Measurements from ENCODE around the gene IGSF9B. TPM values are rescaled to one million over a fixed set of nuclear protein-coding genes. Genes with fewer than 3 reads are reported as not detected.

Gene IGSF9B
- total and polyA plus RNA-seq, 2 donors from 2014 or later, result 0.86 to 10.4 TPM

DNA sequence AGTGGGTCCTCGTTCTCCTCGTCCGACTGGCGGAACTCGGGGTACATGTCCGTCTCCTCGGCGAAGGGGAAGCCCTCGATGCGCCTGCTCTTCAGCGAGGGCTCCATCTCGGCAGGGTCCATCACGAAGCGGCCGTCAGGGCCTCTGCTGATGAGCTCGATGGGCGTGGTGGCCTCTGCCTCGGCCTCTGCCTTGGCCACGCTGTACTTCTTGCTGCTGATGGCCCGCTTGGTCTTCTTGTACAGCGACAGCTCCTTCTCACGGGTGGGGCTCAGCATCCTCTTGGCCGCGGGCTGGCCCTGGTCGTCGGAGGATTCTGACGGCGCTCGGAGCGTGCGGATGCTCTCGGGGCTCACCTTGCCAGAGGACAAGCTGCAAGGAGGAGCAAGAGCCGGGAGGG is 35.7 kb downstream of the IGSF9B start:
- H3K36me3 ChIP-seq (ENCODE audit: control insufficient read depth in 2 of 3, insufficient read depth in 3 of 3, low read length in 3 of 3), result no peaks in the 10 kb centered on the region
- no peaks in the 10 kb centered on the region for H3K4me1 ChIP-seq (ENCODE audit: control insufficient read depth in 2 of 3, insufficient read depth in 2 of 3, low read depth in 1 of 3, low read length in 3 of 3)
- intact Hi-C loops (cut with DNase I), result loop anchor here (10.0 kb wide), 1 partner anchor 224 kb away; no protein-coding TSS in a partner anchor
- no peak overlapping the region for H3K4me3 ChIP-seq (ENCODE audit: low read length in 3 of 3)
- DNase-seq (no peak), FAIRE-seq (no peak)
- H3K9ac ChIP-seq (ENCODE audit: low read length in 3 of 3), result no peak overlapping the region
- H3K27me3 ChIP-seq (ENCODE audit: control insufficient read depth, insufficient read depth, low read length), result no peaks in the 10 kb centered on the region
- no peak for TF ChIP-seq CTCF (IDR thresholded peaks at IDR 0.05; ENCODE audit: borderline replicate concordance, extremely low read depth, insufficient read depth)
- H3K27ac ChIP-seq (ENCODE audit: low read depth in 2 of 2, low read length in 2 of 2), result no peak overlapping the region
- no peaks in the 10 kb centered on the region for H3K9me3 ChIP-seq (ENCODE audit: control insufficient read depth in 2 of 3, insufficient read depth in 1 of 3, low read length in 3 of 3)

- FAIRE-seq, result no peak
- DNase-seq, result no peak
- Histone ChIP-seq H3K4me1 (ENCODE audit: control insufficient read depth in 2 of 3, insufficient read depth in 2 of 3, low read depth in 1 of 3, low read length in 3 of 3) (no peaks in the 10 kb centered on the region), H3K36me3 (ENCODE audit: control insufficient read depth in 2 of 3, insufficient read depth in 3 of 3, low read length in 3 of 3) (no peaks in the 10 kb centered on the region), H3K27ac (ENCODE audit: low read depth in 2 of 2, low read length in 2 of 2) (no peak overlapping the region), H3K9ac (ENCODE audit: low read length in 3 of 3) (no peak overlapping the region), H3K4me3 (ENCODE audit: low read length in 3 of 3) (no peak overlapping the region), H3K27me3 (ENCODE audit: control insufficient read depth, insufficient read depth, low read length) (no peaks in the 10 kb centered on the region), H3K9me3 (ENCODE audit: control insufficient read depth in 2 of 3, insufficient read depth in 1 of 3, low read length in 3 of 3) (no peaks in the 10 kb centered on the region)
- TF ChIP-seq CTCF (IDR thresholded peaks at IDR 0.05; ENCODE audit: borderline replicate concordance, extremely low read depth, insufficient read depth), result no peak
- intact Hi-C loops (cut with DNase I), result loop anchor here (10.0 kb wide), 1 partner anchor 224 kb away; no protein-coding TSS in a partner anchor
Observed at GRCh38 chr11:133920109-133920990, 36.4 kb downstream of the IGSF9B start.

GRCh38 chr11:133919330-133920108 is 37.2 kb downstream of the IGSF9B start:
- Histone ChIP-seq H3K27ac (ENCODE audit: low read depth in 2 of 2, low read length in 2 of 2) (no peak overlapping the region), H3K36me3 (ENCODE audit: control insufficient read depth in 2 of 3, insufficient read depth in 3 of 3, low read length in 3 of 3) (no peaks in the 10 kb centered on the region), H3K27me3 (ENCODE audit: control insufficient read depth, insufficient read depth, low read length) (no peaks in the 10 kb centered on the region), H3K4me3 (ENCODE audit: low read length in 3 of 3) (no peak overlapping the region), H3K9ac (ENCODE audit: low read length in 3 of 3) (no peak overlapping the region), H3K9me3 (ENCODE audit: control insufficient read depth in 2 of 3, insufficient read depth in 1 of 3, low read length in 3 of 3) (no peaks in the 10 kb centered on the region), H3K4me1 (ENCODE audit: control insufficient read depth in 2 of 3, insufficient read depth in 2 of 3, low read depth in 1 of 3, low read length in 3 of 3) (no peaks in the 10 kb centered on the region)
- TF ChIP-seq CTCF (IDR thresholded peaks at IDR 0.05; ENCODE audit: borderline replicate concordance, extremely low read depth, insufficient read depth), result no peak
- intact Hi-C loops (cut with DNase I), result loop anchor here (10.0 kb wide), 1 partner anchor 225 kb away; no protein-coding TSS in a partner anchor
- FAIRE-seq, result no peak
- DNase-seq, result no peak

Measured in kidney (tissue), 14 donors.